HTERT RPE-1 (cell line): ENCODE results near the gene TTC39C.

Source experiments
- in situ Hi-C: fragments of 300-500 bp; cut with MboI; formaldehyde crosslinking; loops from 4 replicates; pipeline ENCODE4 v1.14.3; 2020; ENCODE audit warnings: low sequenced_read_pairs

The TTC39C gene

GRCh38 chr18:24014062-24014985 lies at the start of gene TTC39C:
TTC39C (plus strand) TSS chr18:24014754; CDS start chr18:24014872, 118 bp downstream.
- in situ Hi-C loops, result no loop called here

DNA sequence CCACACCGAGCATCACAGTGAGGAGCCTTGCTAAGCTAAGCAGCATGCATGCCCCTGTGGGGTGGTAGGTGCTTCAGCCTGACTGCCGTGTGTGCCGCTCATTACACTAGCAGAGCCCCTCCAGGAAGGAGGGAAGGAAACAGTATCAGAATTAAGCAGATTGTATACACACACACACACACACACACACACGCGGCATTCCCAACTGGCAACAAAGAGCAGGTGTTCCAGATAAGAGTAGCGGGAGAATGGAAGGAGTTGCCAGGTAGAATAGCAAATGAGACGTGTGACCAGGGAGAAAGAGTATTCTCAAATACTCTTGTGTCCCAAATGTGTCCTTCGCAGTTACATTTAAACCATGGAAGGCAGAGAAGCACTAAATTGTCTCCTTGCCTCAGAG lies 47.6 kb upstream of the TTC39C start:
- in situ Hi-C loops, result no loop called here

GRCh38 chr18:23967321-23968089 lies 47.0 kb upstream of the TTC39C start:
- in situ Hi-C loops, result no loop called here

DNA sequence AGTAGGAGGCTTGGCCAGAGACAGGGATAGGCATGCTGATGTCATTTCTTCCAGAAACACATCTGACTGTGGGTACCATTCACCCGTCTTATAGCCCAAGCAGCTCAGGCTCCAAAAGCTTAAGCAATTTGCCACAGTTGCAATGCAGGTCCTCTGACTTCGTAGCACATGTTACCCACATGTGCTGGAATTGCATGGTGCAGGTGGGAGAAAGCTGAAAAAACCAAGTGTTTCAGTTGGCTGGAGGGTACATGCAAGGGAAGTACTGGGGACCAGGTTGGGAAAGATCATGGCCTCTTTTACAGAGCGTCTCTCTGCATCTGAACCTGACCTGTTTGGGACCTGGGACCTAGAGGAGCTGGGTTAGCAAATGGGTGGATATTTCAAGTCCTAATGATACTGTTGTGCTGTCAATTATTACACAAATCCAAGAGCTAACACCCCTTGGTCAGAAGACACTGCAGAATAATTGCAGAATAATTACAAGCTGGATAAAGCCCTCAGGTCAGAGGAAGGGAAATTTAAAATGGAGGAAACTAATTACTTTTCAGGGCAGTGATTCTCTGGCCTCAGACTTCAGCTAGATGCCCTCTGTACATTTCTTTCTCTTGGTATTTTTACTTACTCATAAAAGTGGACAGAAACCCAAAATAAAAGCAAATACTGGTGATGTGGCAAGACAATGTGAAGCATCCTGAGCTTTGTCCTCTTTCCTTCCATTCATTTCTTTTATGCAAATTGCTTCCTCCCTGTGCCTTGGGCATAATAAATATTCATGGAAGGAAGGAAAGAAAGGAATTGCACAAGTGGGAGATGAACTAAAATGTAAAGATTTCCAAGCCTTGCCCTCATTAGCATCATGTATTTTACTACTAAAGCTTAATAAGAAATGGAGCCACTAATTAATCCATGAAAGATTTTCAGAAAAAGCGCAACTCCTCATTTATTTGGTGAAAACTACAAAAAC lies 45.6 kb upstream of the TTC39C start:
- in situ Hi-C loops, result no loop called here

DNA sequence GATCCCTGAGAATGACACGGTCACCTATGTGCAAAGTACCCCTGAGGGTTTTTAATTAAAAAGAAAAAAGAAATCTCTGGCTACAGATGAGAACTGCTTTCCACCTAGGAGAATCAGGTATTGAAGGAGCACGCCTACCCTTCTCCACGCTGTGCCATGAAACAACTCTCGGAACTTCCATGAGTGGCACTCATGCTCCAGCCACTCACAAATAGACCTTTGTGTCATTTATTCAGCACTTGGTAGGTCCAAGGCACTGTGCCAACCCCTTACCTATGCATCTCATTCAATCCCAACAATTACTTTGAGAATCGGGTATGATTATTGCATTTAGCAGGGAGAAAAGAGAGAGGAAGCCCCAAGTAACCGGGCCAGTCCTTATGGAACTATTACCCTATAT lies 44.9 kb upstream of the TTC39C start:
- in situ Hi-C loops, result no loop called here

DNA sequence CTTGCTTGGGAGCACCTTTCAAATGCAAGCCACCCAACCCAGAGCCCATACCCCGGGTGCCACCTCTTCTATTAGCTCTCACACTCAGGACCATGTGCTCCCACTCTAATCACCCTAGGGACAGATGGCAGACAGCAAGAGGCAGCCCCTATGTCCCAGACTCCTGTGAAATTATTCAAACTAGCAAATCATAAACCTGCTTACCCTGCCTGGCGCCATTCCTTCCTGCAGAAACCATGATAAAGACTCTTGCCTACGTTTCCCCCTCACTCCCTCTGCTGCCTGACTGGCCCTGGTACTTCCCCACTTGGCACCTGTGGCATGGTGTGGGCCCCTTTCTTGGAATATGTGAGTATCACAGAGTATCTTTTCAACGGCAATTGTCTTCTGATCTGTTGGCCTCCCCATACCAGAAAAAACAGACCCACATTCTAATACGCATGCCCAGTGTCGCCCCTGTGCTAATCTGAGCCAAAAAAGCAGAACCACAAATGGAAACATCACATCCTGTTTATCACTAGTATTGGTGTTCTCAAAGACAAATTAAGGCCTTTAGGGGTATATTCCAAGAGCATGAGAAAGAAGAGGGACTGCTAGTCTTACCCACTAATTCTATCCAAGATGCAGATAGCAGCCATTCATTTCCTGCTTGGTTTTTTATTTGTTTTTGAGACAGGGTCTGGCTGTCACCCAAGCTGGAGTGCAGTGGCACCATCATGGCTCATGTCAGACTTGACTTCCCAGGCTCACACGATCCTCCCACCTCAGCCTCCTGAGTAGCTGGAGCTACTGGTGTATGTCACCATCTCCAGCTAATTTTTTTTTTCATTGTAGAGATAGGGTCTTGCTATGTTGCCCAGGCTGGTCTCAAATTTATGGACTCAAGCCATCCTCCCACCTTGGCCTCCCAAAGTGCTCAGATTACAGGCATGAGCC lies 44.1 kb upstream of the TTC39C start:
- in situ Hi-C loops, result no loop called here

DNA sequence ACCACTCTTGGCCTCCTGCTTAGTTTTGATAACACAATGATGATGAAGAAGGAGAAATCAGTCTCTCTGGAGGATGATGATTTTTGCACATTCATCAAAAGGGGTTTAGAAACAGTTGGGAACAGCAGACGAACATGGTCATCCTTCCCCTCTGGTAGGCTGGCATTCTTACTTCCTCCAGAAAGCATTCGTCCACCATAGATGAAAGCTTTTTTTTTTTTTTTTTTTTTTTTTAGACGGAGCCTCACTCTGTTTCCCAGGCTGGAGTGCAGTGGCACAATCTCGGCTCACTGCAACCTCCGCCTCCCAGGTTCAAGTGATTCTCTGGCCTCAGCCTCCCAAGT lies 43.5 kb upstream of the TTC39C start:
- in situ Hi-C loops, result no loop called here

DNA sequence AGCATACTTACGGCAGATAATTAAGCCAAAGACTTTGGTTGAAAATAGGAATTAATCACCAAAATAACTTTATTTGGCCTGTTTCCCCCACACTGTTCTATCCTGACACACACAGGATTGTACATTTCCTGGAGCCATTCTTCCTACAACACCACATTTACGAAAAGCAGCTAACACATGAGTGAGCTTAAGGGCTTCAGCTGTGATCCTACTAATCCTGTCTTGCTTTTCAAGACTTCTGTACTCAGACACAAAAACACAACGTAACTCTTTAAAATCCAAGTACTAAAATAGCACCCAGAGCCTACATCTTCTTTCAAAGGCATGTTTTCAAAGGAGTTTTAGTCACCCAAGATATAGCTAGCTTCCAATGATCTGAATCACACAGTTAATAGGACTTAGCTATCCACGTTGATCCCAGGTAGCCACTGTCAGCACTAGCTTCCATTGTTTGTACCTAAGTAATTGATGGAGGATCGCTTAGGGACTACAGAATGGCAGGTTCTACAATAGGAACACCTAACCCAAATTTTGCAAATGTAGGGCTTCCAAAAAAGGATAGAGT lies 42.8 kb upstream of the TTC39C start:
- in situ Hi-C loops, result no loop called here

DNA sequence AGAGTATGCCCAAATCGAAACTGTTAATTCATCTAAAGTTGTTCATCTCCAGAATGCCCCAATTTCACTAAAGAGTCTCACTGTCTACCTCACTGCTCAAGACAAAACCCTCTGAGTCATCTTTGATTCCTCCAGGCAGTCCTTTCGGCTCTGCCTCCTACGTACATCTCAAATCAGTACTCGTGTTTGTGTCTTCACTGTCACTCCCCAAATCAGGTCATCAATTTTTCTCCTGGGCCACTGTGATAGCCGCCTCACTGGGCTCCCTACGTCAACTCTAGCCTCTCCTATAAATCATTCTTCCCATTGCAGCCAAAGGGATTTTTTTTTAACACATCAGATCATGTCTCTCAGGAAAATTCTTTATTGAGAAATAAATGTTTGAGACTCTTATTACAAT lies 42.1 kb upstream of the TTC39C start:
- in situ Hi-C loops, result no loop called here

DNA sequence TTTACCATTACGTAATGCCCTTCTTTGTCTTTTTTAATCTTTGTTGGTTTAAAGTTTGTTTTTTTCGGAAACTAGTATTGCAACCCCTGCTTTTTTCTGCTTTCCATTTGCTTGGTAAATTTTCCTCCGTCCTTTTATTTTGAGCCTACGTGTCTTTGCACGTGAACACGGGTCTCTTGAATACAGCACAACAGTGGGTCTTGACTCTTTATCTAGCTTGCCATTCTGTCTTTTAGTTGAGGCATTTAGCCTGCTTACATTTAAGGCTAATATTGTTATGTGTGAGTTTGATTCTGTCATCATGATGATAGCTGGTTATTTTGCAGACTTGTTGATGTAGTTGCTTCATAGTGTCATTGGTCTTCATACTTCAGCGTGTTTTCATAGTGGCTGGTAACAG lies 37.5 kb upstream of the TTC39C start:
- in situ Hi-C loops, result no loop called here

GRCh38 chr18:23977719-23978483 lies 36.7 kb upstream of the TTC39C start:
- in situ Hi-C loops, result no loop called here

DNA sequence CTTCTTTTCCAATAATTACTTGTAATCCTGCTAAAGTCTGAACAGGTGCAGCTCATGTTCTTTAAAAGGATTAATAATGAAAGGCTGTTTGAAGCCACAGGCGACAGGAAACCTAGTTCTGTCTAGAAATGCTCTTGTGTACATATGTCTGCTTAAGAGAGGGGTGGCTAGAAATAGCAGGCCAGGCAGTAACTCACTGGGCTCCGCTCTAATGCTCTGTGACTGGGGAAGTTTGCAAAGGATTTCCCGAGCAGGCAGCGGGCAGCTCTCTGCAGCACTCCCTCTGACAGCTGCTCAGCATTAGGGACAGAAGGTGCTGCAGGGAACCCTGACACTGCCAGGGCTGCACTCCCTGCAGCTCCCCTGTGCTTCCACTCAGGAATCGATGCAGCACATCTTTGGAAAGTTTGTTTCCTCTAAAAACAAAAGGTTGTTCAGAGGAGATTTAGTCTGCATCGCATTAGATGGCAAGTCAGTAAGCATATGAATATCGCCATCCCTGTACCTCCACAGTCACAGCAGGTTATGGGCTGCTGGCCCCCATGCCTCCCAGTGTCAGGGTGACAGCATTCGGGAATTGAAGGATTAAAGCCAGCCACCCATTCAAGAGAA lies 33.1 kb upstream of the TTC39C start:
- in situ Hi-C loops, result no loop called here

- in situ Hi-C loops, result no loop called here
These were observed 32.1 kb upstream of the TTC39C start for GRCh38 chr18:23982155-23983079.

DNA sequence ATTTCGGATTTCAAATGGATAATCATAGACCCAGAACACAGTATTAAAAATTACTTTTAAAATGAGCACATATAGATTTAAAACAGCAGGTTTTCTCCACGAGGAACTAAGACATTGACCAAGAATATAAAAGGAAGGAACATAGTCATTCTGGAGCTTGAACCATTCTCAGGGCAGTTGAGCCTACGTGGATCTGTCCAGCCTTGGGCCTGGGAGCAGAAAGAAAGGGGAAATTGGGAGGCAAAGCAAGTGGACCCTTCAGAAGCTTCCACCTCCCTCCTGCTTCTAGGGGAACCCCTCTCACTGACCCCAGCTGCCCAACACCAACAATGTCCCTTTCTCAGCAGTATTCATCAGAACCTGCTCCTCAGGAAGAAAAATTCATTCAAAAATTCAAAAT lies 31.4 kb upstream of the TTC39C start:
- in situ Hi-C loops, result no loop called here

DNA sequence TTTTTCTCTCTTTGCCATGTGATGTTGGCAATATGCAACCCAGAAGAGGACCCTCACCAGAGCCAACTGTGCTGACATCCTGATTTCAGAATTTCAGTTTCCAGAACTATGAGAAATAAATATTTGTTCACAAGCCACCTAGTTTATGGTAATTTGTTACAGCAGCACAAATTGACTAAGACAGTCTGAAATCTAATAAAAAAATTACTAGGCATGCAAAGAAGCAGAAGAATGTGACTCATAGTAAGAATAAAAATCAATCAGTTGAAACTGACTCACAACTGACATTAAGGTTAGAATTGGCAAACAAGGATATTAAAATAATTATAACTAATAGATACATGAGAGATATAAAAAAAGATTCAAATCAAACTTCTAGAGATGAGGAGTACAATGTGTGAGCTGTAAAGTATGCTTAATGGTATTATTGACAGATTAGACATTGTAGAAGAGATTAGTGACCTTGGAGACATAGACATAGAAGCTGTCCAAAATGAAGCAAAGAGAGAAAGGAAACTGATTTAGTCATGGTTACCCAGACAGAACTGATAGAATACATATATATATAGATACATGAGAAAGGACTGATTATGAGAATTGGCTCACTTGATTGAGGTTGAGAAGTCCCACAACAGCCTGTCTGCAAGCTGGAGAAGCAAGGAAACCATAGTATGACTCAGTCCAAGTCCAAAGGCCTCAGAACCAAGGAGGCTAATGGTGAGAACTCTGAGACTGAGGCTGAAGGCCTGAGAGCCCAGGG lies 27.8 kb upstream of the TTC39C start:
- in situ Hi-C loops, result no loop called here
